ENCODE data around the gene ZNF134. TPM values are rescaled to one million over a fixed set of nuclear protein-coding genes. Genes with fewer than 3 reads are reported as not detected.

The ZNF134 gene
- total and polyA plus RNA-seq, 8 donors: 2.3 to 9.8 (median 5.8) TPM

GRCh38 chr19:57671124-57671895 lies 57.3 kb downstream of the ZNF134 start:
- no peak for ATAC-seq
- no peak overlapping the region for H3K4me3 ChIP-seq
- DNase-seq: no peak
- 49 to 56% methylated on average over 7 of the region's 7 CpGs for WGBS, 2 donors
- no peak for TF ChIP-seq CTCF (IDR thresholded peaks at IDR 0.05)
- H3K36me3 ChIP-seq: no peaks in the 10 kb centered on the region
- no peak overlapping the region for H3K27ac ChIP-seq
- intact Hi-C loops (cut with DNase I): no loop called here
- no peak for FAIRE-seq
- no peaks in the 10 kb centered on the region for H3K4me1 ChIP-seq
- H3K9me3 ChIP-seq: no peaks in the 10 kb centered on the region
- peaks cover 0 to 7% (median 0%) of the 10 kb centered on the region in 4 donors for H3K27me3 ChIP-seq

- H3K4me1 ChIP-seq: no peaks in the 10 kb centered on the region
- DNase-seq: no peak
Measured at GRCh38 chr19:57672466-57672865, 58.4 kb downstream of the ZNF134 start.

More at GRCh38 chr19:57672466-57672865, 58.4 kb downstream of the ZNF134 start:
- no peaks in the 10 kb centered on the region for H3K36me3 ChIP-seq
- H3K27me3 ChIP-seq: peaks cover 0 to 7% (median 0%) of the 10 kb centered on the region in 4 donors
- 63 to 68% methylated on average over 4 of the region's 4 CpGs for WGBS, 2 donors
- no peaks in the 10 kb centered on the region for H3K9me3 ChIP-seq
- no peak for TF ChIP-seq CTCF (IDR thresholded peaks at IDR 0.05)
- intact Hi-C loops (cut with DNase I): no loop called here
- no peak for ATAC-seq
- no peak overlapping the region for H3K4me3 ChIP-seq
- no peak for FAIRE-seq
- H3K27ac ChIP-seq: no peak overlapping the region

Other genes starting within 250 kb of the ZNF134 start
- gene ZNF548, start 224.4 kb upstream of the ZNF134 start, total RNA-seq: 1 to 10 TPM; 3.5 to 8.7 (median 5.1) TPM
- 1 to 10 TPM; 3.7 to 5.2 TPM for gene ZNF548, start 224.4 kb upstream of the ZNF134 start, polyA plus RNA-seq
- gene ZNF17, start 203.1 kb upstream of the ZNF134 start, total RNA-seq: 1 to 10 TPM; 3.7 to 6.8 (median 4.7) TPM
- gene ZNF17, start 203.1 kb upstream of the ZNF134 start, polyA plus RNA-seq: 1 to 10 TPM; 2.3 to 2.7 TPM
- gene ZNF749, start 178.9 kb upstream of the ZNF134 start, total RNA-seq: 1 to 10 TPM; 4.2 to 7.2 (median 5.2) TPM
- 1 to 10 TPM; 2.1 to 4.5 TPM for gene ZNF749, start 178.9 kb upstream of the ZNF134 start, polyA plus RNA-seq
- under 1 TPM; 0.12 to 0.32 (median 0.27) TPM for gene VN1R1, start 157.1 kb upstream of the ZNF134 start, total RNA-seq
- under 1 TPM; 0.11 to 0.80 TPM for gene VN1R1, start 157.1 kb upstream of the ZNF134 start, polyA plus RNA-seq
- 1 to 10 TPM; 2.3 to 8.9 (median 4.1) TPM for gene ZNF772, start 136.7 kb upstream of the ZNF134 start, total RNA-seq
- gene ZNF772, start 136.7 kb upstream of the ZNF134 start, polyA plus RNA-seq: 1 to 10 TPM; 1.3 to 2.0 TPM
- gene ZNF419, start 126.5 kb upstream of the ZNF134 start, total RNA-seq: 1 to 10 TPM; 1.7 to 4.4 (median 3.0) TPM
- 1 to 10 TPM; 3.5 to 7.6 TPM for gene ZNF419, start 126.5 kb upstream of the ZNF134 start, polyA plus RNA-seq
- 1 to 10 TPM; 2.6 to 4.0 (median 3.2) TPM for gene ZNF773, start 114.3 kb upstream of the ZNF134 start, total RNA-seq
- gene ZNF773, start 114.3 kb upstream of the ZNF134 start, polyA plus RNA-seq: 1 to 10 TPM in 1 of 2 donors, under 1 TPM in 1; 0.99 to 3.6 TPM
- 1 to 10 TPM; 1.2 to 3.5 (median 1.9) TPM for gene ZNF549, start 86.9 kb upstream of the ZNF134 start, total RNA-seq
- 1 to 10 TPM; 1.5 to 2.9 TPM for gene ZNF549, start 86.9 kb upstream of the ZNF134 start, polyA plus RNA-seq
- 1 to 10 TPM; 2.1 to 6.8 (median 3.4) TPM for gene ZNF550, start 54.4 kb upstream of the ZNF134 start, total RNA-seq
- 1 to 10 TPM; 2.1 to 2.8 TPM for gene ZNF550, start 54.4 kb upstream of the ZNF134 start, polyA plus RNA-seq
- 1 to 10 TPM; 1.3 to 2.7 (median 1.9) TPM for gene ZNF416, start 35.3 kb upstream of the ZNF134 start, total RNA-seq
- gene ZNF416, start 35.3 kb upstream of the ZNF134 start, polyA plus RNA-seq: 1 to 10 TPM in 1 of 2 donors, under 1 TPM in 1; 0.91 to 1.9 TPM
- gene ZIK1, start 30.1 kb upstream of the ZNF134 start, total RNA-seq: 1 to 10 TPM in 4 of 6 donors, under 1 TPM in 2; 0.63 to 2.8 (median 1.0) TPM
- 1 to 10 TPM in 1 of 2 donors, under 1 TPM in 1; 0.87 to 3.0 TPM for gene ZIK1, start 30.1 kb upstream of the ZNF134 start, polyA plus RNA-seq
- gene ZNF530, start 14.4 kb upstream of the ZNF134 start, total RNA-seq: 1 to 10 TPM in 3 of 6 donors, under 1 TPM in 3; 0.85 to 1.8 (median 1.1) TPM
- gene ZNF530, start 14.4 kb upstream of the ZNF134 start, polyA plus RNA-seq: 1 to 10 TPM in 1 of 2 donors, under 1 TPM in 1; 0.76 to 2.3 TPM
- gene ZNF211, start 18.9 kb downstream of the ZNF134 start, total RNA-seq: 1 to 10 TPM; 2.1 to 8.6 (median 4.4) TPM
- 10 to 100 TPM in 1 of 2 donors, 1 to 10 TPM in 1; 6.0 to 14.3 TPM for gene ZNF211, start 18.9 kb downstream of the ZNF134 start, polyA plus RNA-seq
- gene ZSCAN4, start 54.7 kb downstream of the ZNF134 start, total RNA-seq: under 1 TPM in 1 of 6 donors, not detected in 5; 0.09 TPM
- under 1 TPM in 1 of 2 donors, not detected in 1; 0.05 TPM for gene ZSCAN4, start 54.7 kb downstream of the ZNF134 start, polyA plus RNA-seq
- gene ZNF551, start 67.7 kb downstream of the ZNF134 start, total RNA-seq: 1 to 10 TPM; 2.2 to 3.2 (median 2.5) TPM
- gene ZNF551, start 67.7 kb downstream of the ZNF134 start, polyA plus RNA-seq: 1 to 10 TPM; 1.1 to 1.5 TPM
- 1 to 10 TPM; 1.5 to 4.6 (median 2.3) TPM for gene ZNF154, start 95.0 kb downstream of the ZNF134 start, total RNA-seq
- 1 to 10 TPM; 3.1 to 3.4 TPM for gene ZNF154, start 95.0 kb downstream of the ZNF134 start, polyA plus RNA-seq
- gene ZNF671, start 113.4 kb downstream of the ZNF134 start, total RNA-seq: 1 to 10 TPM; 1.7 to 5.8 (median 2.6) TPM
- gene ZNF671, start 113.4 kb downstream of the ZNF134 start, polyA plus RNA-seq: 1 to 10 TPM; 3.5 to 8.3 TPM
- 10 to 100 TPM in 1 of 6 donors, 1 to 10 TPM in 5; 2.9 to 10.8 (median 4.5) TPM for gene ZNF776, start 132.6 kb downstream of the ZNF134 start, total RNA-seq
- gene ZNF776, start 132.6 kb downstream of the ZNF134 start, polyA plus RNA-seq: 1 to 10 TPM; 2.9 to 6.3 TPM
- gene ZNF586, start 155.4 kb downstream of the ZNF134 start, total RNA-seq: 10 to 100 TPM in 1 of 6 donors, 1 to 10 TPM in 5; 3.9 to 12.9 (median 5.3) TPM
- 1 to 10 TPM; 3.0 to 4.3 TPM for gene ZNF586, start 155.4 kb downstream of the ZNF134 start, polyA plus RNA-seq
- gene ZNF552, start 200.7 kb downstream of the ZNF134 start, total RNA-seq: 1 to 10 TPM; 3.4 to 5.8 (median 4.1) TPM
- 1 to 10 TPM; 3.4 to 4.7 TPM for gene ZNF552, start 200.7 kb downstream of the ZNF134 start, polyA plus RNA-seq
- 10 to 100 TPM in 1 of 6 donors, 1 to 10 TPM in 5; 8.0 to 10.3 (median 9.0) TPM for gene ZNF587B, start 216.1 kb downstream of the ZNF134 start, total RNA-seq
- gene ZNF587B, start 216.1 kb downstream of the ZNF134 start, polyA plus RNA-seq: 1 to 10 TPM; 4.4 to 8.4 TPM
- 10 to 100 TPM; 12.2 to 29.5 (median 16.1) TPM for gene ZNF587, start 235.6 kb downstream of the ZNF134 start, total RNA-seq
- gene ZNF587, start 235.6 kb downstream of the ZNF134 start, polyA plus RNA-seq: 10 to 100 TPM in 1 of 2 donors, 1 to 10 TPM in 1; 9.3 to 28.2 TPM

Measured in pancreas (tissue), 10 donors.